Frontal cortex (tissue), 4 donors: Measurements from ENCODE around the gene GUCY2C. TPM values are rescaled to one million over a fixed set of nuclear protein-coding genes. Genes with fewer than 3 reads are reported as not detected.
"Not testable (repeated sequence)": the region's sequence is repeated elsewhere in the genome, so short reads cannot be mapped to it uniquely, and the experiment has no call there.

ENCODE experiments used
- DNase-seq, 2 donors: peaks; one replicate each; pipeline ENCODE4 v3.0.0; 2012; ENCODE audit warnings: low spot score in 2 of 2
- FAIRE-seq: peaks from 2 replicates; lab custom pipeline; 2012; peaks lifted over from hg19 to GRCh38; lab: Jason Lieb, UNC
- total RNA-seq: library from RNA; depleted of rRNA; stranded (reverse); fragments of >200 nt; gene quantifications from one replicate; pipeline ENCODE4 v1.2.3, GENCODE V29; 2014
- donor health status: control.
- donor health status: control.
- donor health status: control.

The GUCY2C gene
- total RNA-seq: under 0.01 TPM

- no peak for FAIRE-seq
These were observed at the start of gene GUCY2C for GRCh38 chr12:14696265-14696741. Gene GUCY2C (minus strand): TSS chr12:14696599. CDS start chr12:14696448, 151 bp downstream.

GRCh38 chr12:14743061-14743460 is 46.7 kb upstream of the GUCY2C start:
- no peak for FAIRE-seq

More at GRCh38 chr12:14696265-14696741, at the start of gene GUCY2C:
- DNase-seq: no peak

GRCh38 chr12:14741942-14742341 is 45.5 kb upstream of the GUCY2C start:
- DNase-seq: no peak
- no peak for FAIRE-seq

More at GRCh38 chr12:14743061-14743460, 46.7 kb upstream of the GUCY2C start:
- no peak for DNase-seq

- FAIRE-seq (no peak), DNase-seq (no peak)
These were observed 44.8 kb upstream of the GUCY2C start for GRCh38 chr12:14741153-14741552.

DNA sequence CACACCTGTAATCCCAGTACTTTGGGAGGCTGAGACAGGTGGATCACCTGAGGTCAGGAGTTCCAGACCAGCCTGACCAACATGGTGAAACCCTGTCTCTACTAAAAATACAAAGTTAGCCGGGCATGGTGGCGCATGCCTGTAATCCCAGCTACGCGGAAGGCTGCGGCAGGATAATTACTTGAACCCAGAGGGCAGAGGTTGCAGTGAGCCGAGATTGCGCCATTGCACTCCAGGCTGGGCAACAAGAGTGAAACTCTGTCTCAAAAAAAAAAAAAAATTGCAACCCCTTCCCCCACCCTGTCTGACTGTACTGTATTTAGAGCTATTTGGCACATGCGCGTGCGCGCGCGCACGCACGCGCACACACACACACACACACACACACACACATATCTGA is 40.0 kb upstream of the GUCY2C start:
- not testable (repeated sequence) for FAIRE-seq, DNase-seq

- FAIRE-seq: no peak
These were observed 35.4 kb upstream of the GUCY2C start for GRCh38 chr12:14731821-14732220.

DNA sequence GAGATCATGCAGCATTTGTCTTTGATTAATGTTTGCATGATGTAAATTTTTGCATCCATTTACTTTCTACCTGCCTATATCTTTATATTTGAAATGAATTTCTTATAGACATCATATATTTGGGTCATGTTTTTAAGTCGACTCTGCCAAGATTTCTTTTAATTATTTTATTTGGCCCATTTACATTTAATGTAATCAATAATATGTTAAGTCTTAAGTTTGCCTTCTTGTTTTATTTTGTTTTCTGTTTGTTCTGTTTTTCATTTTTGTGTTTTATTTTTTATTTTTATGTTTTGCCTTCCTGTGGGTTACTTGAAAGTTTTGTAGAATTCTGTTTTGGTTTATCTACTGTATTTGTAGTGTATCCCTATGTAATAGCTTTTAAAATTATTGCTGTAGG is 33.2 kb upstream of the GUCY2C start:
- FAIRE-seq (peak; percentile 89), DNase-seq (no peak)

More at GRCh38 chr12:14731821-14732220, 35.4 kb upstream of the GUCY2C start:
- no peak for DNase-seq

DNA sequence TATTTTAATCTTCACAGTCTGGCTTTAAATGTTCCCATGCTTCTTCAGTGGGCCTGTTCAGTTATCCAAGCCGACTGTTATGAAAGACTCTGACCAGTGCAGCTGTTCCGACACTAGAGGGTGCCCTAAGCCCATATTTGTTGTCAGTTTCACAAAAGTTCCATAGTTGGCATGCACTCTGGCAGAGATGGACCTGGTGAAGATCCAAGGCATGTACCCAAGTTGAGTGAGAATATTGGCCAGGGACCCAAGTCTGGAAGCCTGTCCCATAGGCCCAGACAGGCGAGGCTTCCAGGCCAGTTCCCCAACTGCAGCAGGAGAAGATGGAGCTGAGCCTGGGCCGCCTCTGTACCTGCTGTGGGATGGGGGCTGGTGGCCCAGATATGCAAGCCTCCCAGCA is 27.4 kb upstream of the GUCY2C start:
- peak in 1 of 2 donors; percentile 16 for DNase-seq
- FAIRE-seq: no peak

DNA sequence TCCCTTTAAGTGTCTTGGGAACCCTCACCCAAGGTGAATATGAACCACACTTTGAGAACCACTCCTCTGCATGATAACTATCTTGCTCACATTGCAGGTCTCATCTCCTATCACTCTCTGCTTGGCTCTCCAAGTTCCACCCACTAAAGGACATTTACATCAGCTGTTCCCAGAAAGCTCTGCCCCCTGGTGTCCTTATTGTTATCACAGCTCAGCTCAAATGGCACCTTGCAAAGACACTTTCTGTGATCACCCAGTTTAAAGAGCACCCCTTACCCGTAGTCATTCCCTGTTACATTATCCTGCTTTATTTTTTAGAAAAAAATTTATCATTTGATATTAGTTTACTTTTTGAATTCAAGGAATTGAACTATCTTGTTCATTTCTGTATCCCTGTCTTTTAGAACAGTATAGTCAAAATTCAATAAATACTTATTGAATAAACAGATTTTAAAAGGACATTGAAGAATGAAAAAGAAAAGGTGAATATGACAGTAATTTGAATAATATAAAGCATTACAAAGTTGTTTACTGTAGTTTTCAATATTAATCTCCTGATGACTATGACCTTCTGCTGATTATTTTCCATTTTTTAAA is 20.5 kb upstream of the GUCY2C start:
- FAIRE-seq (no peak), DNase-seq (no peak)

DNA sequence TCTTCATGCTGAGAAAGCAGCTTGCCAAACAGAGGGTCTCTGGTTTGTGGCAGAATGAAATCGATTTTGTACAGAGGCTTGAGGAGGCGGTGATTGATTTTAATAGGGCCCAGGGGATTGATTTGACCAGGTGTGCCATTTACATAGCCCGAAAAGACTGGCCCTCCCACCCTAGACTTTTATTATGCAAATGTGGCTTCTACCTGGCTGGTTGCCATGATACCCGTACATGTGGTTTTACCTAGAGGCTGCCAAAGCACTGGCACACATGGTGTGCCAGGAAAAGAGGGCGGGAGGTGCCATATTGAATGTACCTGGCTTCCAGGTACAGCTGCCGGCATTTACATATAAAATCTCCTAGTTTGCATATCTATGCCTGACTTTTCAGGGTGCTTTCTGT is 18.0 kb upstream of the GUCY2C start:
- no peak for FAIRE-seq
- no peak for DNase-seq

GRCh38 chr12:14710632-14711320 is 14.4 kb upstream of the GUCY2C start:
- DNase-seq (no peak), FAIRE-seq (no peak)

DNA sequence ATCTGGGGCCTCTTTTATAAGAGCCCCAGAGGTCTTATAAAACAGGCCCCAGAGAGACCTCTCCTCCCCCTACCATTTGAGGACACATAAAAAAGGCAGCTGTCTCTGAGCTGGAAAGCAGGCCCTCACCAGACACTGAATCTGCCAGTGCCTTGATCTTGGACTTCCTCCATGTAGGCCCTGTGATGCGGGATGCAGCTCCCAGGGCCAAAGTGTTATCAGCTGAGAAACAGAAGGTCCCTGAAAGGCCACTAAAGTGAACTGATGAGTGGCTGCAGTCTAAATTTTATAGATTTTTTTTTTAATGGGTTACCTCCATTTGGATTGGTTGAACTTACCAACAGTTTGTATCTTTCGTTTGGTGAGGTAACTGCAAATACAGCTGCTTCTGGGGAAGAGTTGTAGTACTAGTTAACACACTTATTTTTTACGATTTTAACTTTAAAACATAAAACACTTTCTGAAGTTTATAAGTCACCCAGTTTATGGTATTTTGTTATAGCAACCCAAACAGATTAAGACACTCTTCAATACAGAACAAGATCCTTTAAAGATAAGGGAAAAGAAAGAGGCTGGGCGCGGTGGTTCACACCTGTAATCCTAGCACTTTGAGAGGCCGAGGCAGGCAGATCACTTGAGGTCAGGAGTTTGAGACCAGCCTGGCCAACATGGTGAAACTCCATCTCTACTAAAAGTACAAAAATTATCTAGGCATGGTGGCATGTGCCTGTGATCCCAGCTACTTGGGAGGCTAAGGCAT is 5.6 kb upstream of the GUCY2C start:
- FAIRE-seq (no peak), DNase-seq (no peak)

GRCh38 chr12:14700935-14701334 is 4.5 kb upstream of the GUCY2C start:
- no peak for FAIRE-seq
- DNase-seq: no peak

GRCh38 chr12:14699923-14700322 is 3.5 kb upstream of the GUCY2C start:
- FAIRE-seq (no peak), DNase-seq (no peak)

GRCh38 chr12:14698555-14698954 is 2.2 kb upstream of the GUCY2C start:
- DNase-seq: no peak
- FAIRE-seq: no peak

GRCh38 chr12:14695715-14696141 is 671 bp downstream of the GUCY2C start:
- FAIRE-seq: no peak

DNA sequence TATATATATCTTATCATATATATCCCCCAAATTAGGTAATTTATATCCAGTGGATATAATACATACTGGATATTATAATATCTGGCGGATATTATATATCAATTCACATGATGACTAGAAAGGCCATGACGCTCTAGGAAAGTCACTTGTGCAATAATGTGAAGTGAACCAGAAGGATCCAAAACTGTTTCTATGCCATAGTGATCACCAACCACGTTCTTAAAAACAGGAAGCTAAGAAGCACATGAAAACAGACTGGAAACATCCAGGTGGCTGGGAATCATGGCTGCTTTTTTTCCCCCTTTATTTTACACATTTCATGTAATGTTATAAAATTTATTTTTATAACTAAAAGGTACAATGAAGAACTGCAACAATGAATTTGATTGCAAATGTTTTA is 1.4 kb downstream of the GUCY2C start:
- DNase-seq: no peak
- no peak for FAIRE-seq

More at GRCh38 chr12:14695715-14696141, 671 bp downstream of the GUCY2C start:
- DNase-seq: no peak

- FAIRE-seq (no peak), DNase-seq (no peak)
These were observed 2.2 kb downstream of the GUCY2C start for GRCh38 chr12:14694145-14694714.

DNA sequence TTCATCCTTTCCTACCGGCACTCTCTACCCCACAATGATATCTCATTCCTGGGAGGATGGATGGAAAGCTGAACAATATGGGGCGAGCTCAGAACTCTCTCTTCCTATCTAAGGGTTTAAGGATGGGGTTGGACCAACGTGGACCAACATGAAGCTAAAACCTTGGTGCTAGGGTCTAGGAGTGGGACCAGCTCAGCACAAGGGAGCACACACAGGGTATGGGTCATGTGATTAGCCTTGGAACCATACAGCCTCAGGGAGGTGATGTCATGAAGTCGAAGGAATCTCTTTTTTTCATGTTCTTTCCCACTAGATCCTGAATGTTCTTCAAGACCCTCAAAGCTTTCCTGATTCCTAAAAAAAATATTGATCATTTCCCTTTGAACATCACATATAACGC is 3.3 kb downstream of the GUCY2C start:
- DNase-seq (no peak), FAIRE-seq (no peak)

DNA sequence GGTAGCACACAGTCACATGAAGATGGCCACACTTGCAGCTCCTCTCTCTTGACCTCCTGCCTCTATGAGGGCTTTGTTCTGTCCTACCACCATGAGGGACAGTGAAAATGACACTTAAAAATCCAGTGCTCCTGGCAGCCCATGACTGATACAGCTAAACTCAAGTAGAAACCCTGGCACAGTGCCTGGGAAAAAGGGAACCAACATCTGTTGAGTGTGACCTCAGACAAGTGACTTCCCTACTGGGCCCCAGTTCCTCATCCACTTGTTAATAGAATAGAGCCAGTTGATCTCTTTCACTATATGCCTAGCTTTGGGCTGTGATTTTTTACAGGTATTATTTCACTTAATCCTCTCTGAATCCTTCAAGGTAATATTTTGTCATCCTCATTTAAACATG is 4.8 kb downstream of the GUCY2C start:
- DNase-seq (peak in 1 of 2 donors; percentile 10), FAIRE-seq (no peak)
